GM19099 (cell line): ENCODE measurements around the gene IL1RAPL2.

Experiments used
- POLR2A ChIP-seq: IDR thresholded peaks from 3 replicates; pipeline ENCODE4 v1.6.1; 2011; ENCODE audit warnings: low read depth; ENCODE audit not compliant: insufficient read length; ENCODE audit errors: extremely low read depth

IL1RAPL2 gene

DNA sequence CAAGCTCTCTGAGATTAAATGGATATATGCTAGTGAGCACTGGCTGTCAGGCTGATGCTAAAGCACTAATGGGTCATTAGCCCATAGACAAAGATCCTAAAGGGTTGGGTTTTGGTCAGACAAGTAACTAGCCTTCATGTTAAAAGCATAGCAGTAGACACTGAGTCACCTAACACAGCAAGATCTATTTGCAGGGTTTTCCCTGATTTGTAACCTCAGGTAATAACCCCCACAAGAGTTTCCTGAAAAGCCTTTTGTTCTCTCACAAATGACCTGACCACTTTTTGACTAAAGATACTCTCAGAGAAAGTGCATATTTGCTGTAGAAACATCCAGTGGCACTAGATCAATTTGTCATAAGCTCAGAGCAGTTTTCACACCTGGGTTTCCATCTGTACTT is 905.6 kb downstream of the IL1RAPL2 start:
- no peak for TF ChIP-seq POLR2A

- no peak for TF ChIP-seq POLR2A
These were observed 909.8 kb downstream of the IL1RAPL2 start for GRCh38 chrX:105475801-105476200.

- no peak for TF ChIP-seq POLR2A
These were observed 911.4 kb downstream of the IL1RAPL2 start for GRCh38 chrX:105477351-105477750.

- TF ChIP-seq POLR2A, result no peak
These were observed 914.8 kb downstream of the IL1RAPL2 start for GRCh38 chrX:105480646-105481310.

GRCh38 chrX:105483011-105483410 is 917.0 kb downstream of the IL1RAPL2 start:
- TF ChIP-seq POLR2A, result no peak

GRCh38 chrX:105488716-105489115 is 922.7 kb downstream of the IL1RAPL2 start:
- TF ChIP-seq POLR2A, result no peak

DNA sequence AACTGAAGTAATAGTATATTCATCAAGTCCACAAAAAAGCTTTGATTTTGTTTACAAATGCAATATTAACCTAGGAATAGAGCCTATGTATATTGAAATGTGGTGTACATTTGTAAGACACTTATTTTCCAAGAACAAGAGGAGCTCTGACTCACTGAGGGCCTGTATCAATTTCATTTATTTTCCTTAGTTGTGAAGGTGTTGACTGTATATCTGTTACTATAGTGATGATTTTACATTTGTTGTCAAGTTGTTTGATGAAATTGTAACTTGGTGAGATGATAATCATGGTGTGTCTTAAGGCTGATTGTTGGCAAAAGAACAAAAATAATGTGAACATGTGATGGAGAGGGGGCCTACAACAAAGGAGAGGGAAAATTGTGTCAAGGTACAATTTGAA is 929.4 kb downstream of the IL1RAPL2 start:
- TF ChIP-seq POLR2A, result no peak

DNA sequence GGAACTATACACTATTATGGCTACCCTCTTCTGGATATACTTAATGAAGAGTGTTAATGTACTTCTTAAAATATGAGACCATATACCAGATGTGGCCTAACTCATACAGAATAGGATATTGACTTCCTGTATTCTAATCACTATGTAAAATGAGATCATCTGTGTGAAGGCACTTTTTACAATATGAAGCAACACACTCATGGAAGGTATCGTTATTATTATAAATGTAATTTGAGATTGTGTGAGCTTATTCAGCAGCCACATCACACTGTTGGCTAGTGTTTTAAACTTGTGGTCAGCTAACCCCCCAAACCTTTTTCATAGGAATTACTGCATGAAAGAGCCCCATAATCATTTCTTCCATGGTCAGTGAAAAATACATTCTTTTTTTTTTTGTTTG is 936.3 kb downstream of the IL1RAPL2 start:
- no peak for TF ChIP-seq POLR2A

- TF ChIP-seq POLR2A, result no peak
These were observed 949.6 kb downstream of the IL1RAPL2 start for GRCh38 chrX:105515561-105515960.

- no peak for TF ChIP-seq POLR2A
These were observed 960.4 kb downstream of the IL1RAPL2 start for GRCh38 chrX:105526431-105526830.

DNA sequence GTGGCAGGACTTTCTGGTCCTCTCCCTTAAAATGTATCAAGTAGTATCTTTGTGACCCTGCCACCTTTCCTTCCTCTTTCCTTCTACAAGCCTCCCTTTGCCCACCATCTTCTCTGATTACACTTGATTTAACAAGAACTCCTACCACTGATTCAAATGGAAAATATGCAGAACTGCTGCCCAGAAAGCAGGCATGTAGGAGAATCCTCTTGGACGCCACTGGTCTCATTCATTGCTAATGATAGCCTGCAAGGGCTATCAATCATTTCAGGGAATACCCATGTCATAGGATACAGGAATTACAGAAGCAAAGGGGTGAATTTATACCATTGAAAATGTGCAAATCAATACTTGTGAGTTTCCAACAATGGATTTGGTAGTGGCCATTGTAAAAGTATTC is 961.8 kb downstream of the IL1RAPL2 start:
- no peak for TF ChIP-seq POLR2A

DNA sequence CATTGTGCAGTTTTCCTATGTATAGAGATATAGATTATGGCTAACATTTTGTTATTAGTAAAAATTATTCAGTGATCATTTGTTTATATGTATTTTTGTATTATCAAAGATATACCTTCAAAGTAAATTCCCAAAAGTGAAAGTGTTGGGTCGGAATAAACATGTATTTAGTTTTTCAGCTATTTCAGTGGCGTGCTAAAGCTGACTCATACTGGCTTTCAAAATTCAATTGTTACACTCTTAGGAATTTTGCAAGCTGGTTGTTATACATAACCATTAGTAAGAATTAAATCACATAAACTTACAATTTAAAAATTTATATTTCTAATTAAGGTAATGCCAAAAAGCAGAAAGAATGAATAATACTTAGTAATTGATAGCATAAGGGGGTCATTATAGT is 968.0 kb downstream of the IL1RAPL2 start:
- TF ChIP-seq POLR2A, result no peak

- TF ChIP-seq POLR2A, result no peak
These were observed 977.3 kb downstream of the IL1RAPL2 start for GRCh38 chrX:105543283-105543682.

GRCh38 chrX:105550043-105550663 is 984.2 kb downstream of the IL1RAPL2 start:
- TF ChIP-seq POLR2A, result no peak

GRCh38 chrX:105552395-105552794 is 986.4 kb downstream of the IL1RAPL2 start:
- TF ChIP-seq POLR2A, result no peak

DNA sequence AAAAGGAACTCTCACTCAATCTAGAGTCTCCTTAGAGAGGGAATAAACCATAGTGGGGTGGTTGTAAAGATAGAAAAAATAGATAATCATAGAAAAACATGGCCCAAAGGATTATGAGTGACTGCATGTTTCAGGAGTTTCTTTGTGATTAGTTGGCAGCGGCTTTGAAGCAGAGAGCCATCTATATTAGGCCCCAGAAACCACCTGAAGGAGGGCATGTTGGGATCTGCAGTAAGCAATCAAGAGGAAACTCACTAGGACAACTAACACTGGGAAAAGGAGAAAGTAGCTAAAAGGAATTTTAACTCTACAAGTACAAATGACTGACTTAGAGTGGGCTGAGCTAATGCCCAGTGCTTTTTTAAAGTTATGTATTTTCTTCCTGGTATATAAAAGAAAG is 987.1 kb downstream of the IL1RAPL2 start:
- no peak for TF ChIP-seq POLR2A

DNA sequence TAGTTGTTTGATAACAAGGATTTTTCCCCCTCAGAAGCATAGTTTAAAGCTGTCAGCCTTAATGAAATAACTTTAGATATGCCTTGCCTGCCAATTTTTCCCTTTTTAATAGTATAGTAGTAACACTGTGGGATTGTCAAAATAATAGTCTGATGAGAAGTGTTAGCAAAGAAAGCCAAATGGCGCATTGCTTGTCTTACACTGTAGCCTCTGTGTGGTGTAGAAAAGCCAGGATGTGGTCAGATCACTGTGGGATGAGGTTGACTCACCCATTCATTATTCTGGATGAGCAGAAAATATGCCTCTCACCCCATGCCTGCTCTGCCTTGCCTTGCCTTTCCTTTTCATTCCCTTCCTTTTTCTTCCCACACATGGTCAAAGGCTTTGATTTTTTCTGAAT is 998.5 kb downstream of the IL1RAPL2 start:
- no peak for TF ChIP-seq POLR2A
